HEK293 (cell line): ENCODE data around the gene NPTX1.

Experiments
- CTCF ChIA-PET: fragments of 350-600 bp; formaldehyde crosslinking; extraction: SDS; loops from one replicate; lab custom pipeline; 2021; ENCODE audit warnings: antibody characterized with exemption; lab: Yijun Ruan, JAX
- POLR2A ChIA-PET: fragments of 300-600 bp; formaldehyde crosslinking; extraction: SDS; loops from one replicate; lab custom pipeline; 2020; ENCODE audit warnings: antibody characterized with exemption, inconsistent platforms; lab: Yijun Ruan, JAX
- H3K27ac ChIP-seq: fragments of 200-500 bp; sonication (Bioruptor generic); 2 replicates; pipeline ENCODE4 v1.5.1; 2014; ENCODE audit warnings: low read depth, low read length, control low read depth, inconsistent platforms; ENCODE audit errors: extremely low read depth
- H3K36me3 ChIP-seq, 2 experiments: fragments of 200-500 bp in 1 of 2; sonication (Bioruptor generic) in 1 of 2; 1 replicate in 1 of 2; 2 replicates in 1 of 2; pipeline ENCODE4 v1.5.1; 2014 to 2017; ENCODE audit warnings: inconsistent platforms in 2 of 2, low read length in 2 of 2; ENCODE audit not compliant: control insufficient read depth in 2 of 2, insufficient read depth in 1 of 2
- H3K4me1 ChIP-seq: fragments of 200-500 bp; sonication (Bioruptor generic); 2 replicates; pipeline ENCODE4 v1.5.1; 2014; ENCODE audit warnings: mild to moderate bottlenecking, low read length, inconsistent platforms; ENCODE audit not compliant: control insufficient read depth, insufficient read depth
- H3K4me3 ChIP-seq: 2 replicates; pipeline ENCODE4 v1.5.1; 2011; ENCODE audit warnings: low read depth, mild to moderate bottlenecking, control low read depth, low read length, moderate library complexity
- H3K9me3 ChIP-seq: fragments of 200-500 bp; sonication (Bioruptor generic); 2 replicates; pipeline ENCODE4 v1.5.1; 2014; ENCODE audit warnings: low read depth, low read length, inconsistent platforms; ENCODE audit not compliant: control insufficient read depth, insufficient read depth
- EGR2 ChIP-seq: fragments of 450-650 bp; formaldehyde crosslinking; IDR thresholded peaks from 2 replicates; pipeline ENCODE4 v1.5.1; 2016; ENCODE audit warnings: low read depth, missing biosample characterization, missing genetic modification characterization
- FEZF1 ChIP-seq: fragments of 450-650 bp; formaldehyde crosslinking; IDR thresholded peaks from 2 replicates; pipeline ENCODE4 v1.5.1; 2016; ENCODE audit warnings: missing biosample characterization, missing genetic modification characterization
- SALL2 ChIP-seq: fragments of 450-650 bp; formaldehyde crosslinking; IDR thresholded peaks from 2 replicates; pipeline ENCODE4 v1.5.0; 2017; ENCODE audit warnings: missing biosample characterization, mild to moderate bottlenecking, missing genetic modification characterization, borderline replicate concordance
- ZBTB20 ChIP-seq: fragments of 450-650 bp; formaldehyde crosslinking; IDR thresholded peaks from 2 replicates; pipeline ENCODE4 v1.5.1; 2016; ENCODE audit warnings: missing biosample characterization, missing genetic modification characterization
- ZFHX2 ChIP-seq: fragments of 450-650 bp; formaldehyde crosslinking; conservative IDR thresholded peaks from 2 replicates; pipeline ENCODE4 v1.5.1; 2016; ENCODE audit warnings: missing biosample characterization, missing genetic modification characterization
- ZFP41 ChIP-seq: fragments of 450-650 bp; formaldehyde crosslinking; IDR thresholded peaks from 2 replicates; pipeline ENCODE4 v1.5.1; 2016; ENCODE audit warnings: missing biosample characterization, missing genetic modification characterization, borderline replicate concordance
- ZIC2 ChIP-seq: fragments of 450-650 bp; formaldehyde crosslinking; IDR thresholded peaks from 2 replicates; pipeline ENCODE4 v1.5.1; 2016; ENCODE audit warnings: missing biosample characterization, missing genetic modification characterization
- ZNF114 ChIP-seq: fragments of 450-650 bp; formaldehyde crosslinking; IDR thresholded peaks from 2 replicates; pipeline ENCODE4 v1.5.0; 2017; ENCODE audit warnings: missing biosample characterization, missing genetic modification characterization
- ZNF138 ChIP-seq: fragments of 450-650 bp; formaldehyde crosslinking; IDR thresholded peaks from 2 replicates; pipeline ENCODE4 v1.5.1; 2016; ENCODE audit warnings: missing biosample characterization, missing genetic modification characterization, borderline replicate concordance
- ZNF341 ChIP-seq: fragments of 450-650 bp; formaldehyde crosslinking; IDR thresholded peaks from 2 replicates; pipeline ENCODE4; 2016; ENCODE audit warnings: low read depth, missing biosample characterization, missing genetic modification characterization
- ZNF366 ChIP-seq: fragments of 450-650 bp; formaldehyde crosslinking; conservative IDR thresholded peaks from 2 replicates; pipeline ENCODE4 v1.5.1; 2016; ENCODE audit warnings: missing biosample characterization, missing genetic modification characterization
- ZNF626 ChIP-seq: fragments of 450-650 bp; sonication (Bioruptor Pico); formaldehyde crosslinking; IDR thresholded peaks from 2 replicates; pipeline ENCODE4 v1.5.1; 2018; ENCODE audit warnings: missing biosample characterization, missing genetic modification characterization, inconsistent platforms
- ZNF791 ChIP-seq: fragments of 450-650 bp; formaldehyde crosslinking; IDR thresholded peaks from 2 replicates; pipeline ENCODE4 v1.5.1; 2016; ENCODE audit warnings: missing biosample characterization, missing genetic modification characterization
- ZNF837 ChIP-seq: fragments of 450-650 bp; formaldehyde crosslinking; IDR thresholded peaks from 2 replicates; pipeline ENCODE4 v1.5.1; 2016; ENCODE audit warnings: missing biosample characterization, missing genetic modification characterization
- TF ChIP-seq, protein P1 (sequence below): fragments of 450-650 bp; formaldehyde crosslinking; IDR thresholded peaks from 2 replicates; pipeline ENCODE4 v1.5.1; 2016; ENCODE audit warnings: missing biosample characterization, missing genetic modification characterization
- TF ChIP-seq, protein P2 (sequence below): fragments of 450-650 bp; formaldehyde crosslinking; IDR thresholded peaks from 2 replicates; pipeline ENCODE4 v1.5.1; 2016; ENCODE audit warnings: missing biosample characterization, missing genetic modification characterization
- TF ChIP-seq, protein P3 (sequence below): fragments of 450-650 bp; formaldehyde crosslinking; IDR thresholded peaks from 2 replicates; pipeline ENCODE4 v1.5.1; 2016; ENCODE audit warnings: missing biosample characterization, missing genetic modification characterization
- TF ChIP-seq, protein P4 (sequence below): fragments of 450-650 bp; formaldehyde crosslinking; IDR thresholded peaks from 2 replicates; pipeline ENCODE4 v1.5.1; 2017; ENCODE audit warnings: missing biosample characterization, missing genetic modification characterization
- TF ChIP-seq, protein P5 (sequence below): fragments of 450-650 bp; formaldehyde crosslinking; IDR thresholded peaks from 2 replicates; pipeline ENCODE4 v1.5.1; 2016; ENCODE audit warnings: missing biosample characterization, missing genetic modification characterization

NPTX1 gene

DNA sequence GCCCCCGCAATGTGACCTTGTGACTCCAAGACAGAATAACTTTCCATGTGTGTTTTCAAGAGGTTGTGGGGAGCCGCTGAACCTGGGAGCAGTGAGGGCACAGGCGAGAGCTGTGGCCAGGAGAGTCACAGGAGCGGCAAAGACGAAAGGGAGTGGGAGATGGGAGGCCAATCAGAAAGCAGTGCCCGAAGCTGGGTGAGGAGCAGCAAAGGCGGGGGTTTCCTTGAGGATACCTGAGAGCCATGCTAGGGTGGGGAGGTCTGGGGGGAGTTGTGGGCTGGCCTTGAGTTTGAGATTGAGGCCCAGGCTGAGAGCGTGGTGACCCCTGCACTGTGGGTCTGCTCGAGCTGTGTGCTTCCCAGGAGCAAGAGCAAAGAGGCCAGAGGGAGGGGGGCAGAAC, 23.2 kb upstream of the NPTX1 start:
- no peak overlapping the region for H3K4me3 ChIP-seq
- TF ChIP-seq, protein P1, sequence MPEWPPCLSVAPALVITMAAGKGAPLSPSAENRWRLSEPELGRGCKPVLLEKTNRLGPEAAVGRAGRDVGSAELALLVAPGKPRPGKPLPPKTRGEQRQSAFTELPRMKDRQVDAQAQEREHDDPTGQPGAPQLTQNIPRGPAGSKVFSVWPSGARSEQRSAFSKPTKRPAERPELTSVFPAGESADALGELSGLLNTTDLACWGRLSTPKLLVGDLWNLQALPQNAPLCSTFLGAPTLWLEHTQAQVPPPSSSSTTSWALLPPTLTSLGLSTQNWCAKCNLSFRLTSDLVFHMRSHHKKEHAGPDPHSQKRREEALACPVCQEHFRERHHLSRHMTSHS: no peak
- TF ChIP-seq ZNF114 (tag by site-specific recombination) (no peak), ZNF837 (no peak), ZNF791 (tag by site-specific recombination) (no peak)
- TF ChIP-seq, protein P2, sequence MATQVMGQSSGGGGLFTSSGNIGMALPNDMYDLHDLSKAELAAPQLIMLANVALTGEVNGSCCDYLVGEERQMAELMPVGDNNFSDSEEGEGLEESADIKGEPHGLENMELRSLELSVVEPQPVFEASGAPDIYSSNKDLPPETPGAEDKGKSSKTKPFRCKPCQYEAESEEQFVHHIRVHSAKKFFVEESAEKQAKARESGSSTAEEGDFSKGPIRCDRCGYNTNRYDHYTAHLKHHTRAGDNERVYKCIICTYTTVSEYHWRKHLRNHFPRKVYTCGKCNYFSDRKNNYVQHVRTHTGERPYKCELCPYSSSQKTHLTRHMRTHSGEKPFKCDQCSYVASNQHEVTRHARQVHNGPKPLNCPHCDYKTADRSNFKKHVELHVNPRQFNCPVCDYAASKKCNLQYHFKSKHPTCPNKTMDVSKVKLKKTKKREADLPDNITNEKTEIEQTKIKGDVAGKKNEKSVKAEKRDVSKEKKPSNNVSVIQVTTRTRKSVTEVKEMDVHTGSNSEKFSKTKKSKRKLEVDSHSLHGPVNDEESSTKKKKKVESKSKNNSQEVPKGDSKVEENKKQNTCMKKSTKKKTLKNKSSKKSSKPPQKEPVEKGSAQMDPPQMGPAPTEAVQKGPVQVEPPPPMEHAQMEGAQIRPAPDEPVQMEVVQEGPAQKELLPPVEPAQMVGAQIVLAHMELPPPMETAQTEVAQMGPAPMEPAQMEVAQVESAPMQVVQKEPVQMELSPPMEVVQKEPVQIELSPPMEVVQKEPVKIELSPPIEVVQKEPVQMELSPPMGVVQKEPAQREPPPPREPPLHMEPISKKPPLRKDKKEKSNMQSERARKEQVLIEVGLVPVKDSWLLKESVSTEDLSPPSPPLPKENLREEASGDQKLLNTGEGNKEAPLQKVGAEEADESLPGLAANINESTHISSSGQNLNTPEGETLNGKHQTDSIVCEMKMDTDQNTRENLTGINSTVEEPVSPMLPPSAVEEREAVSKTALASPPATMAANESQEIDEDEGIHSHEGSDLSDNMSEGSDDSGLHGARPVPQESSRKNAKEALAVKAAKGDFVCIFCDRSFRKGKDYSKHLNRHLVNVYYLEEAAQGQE: no peak
- CTCF ChIA-PET: no interaction called here
- no peaks in the 10 kb centered on the region for H3K9me3 ChIP-seq
- H3K27ac ChIP-seq: no peak overlapping the region
- H3K4me1 ChIP-seq: no peaks in the 10 kb centered on the region
- H3K36me3 ChIP-seq: no peaks in the 10 kb centered on the region
- POLR2A ChIA-PET: no interaction called here

DNA sequence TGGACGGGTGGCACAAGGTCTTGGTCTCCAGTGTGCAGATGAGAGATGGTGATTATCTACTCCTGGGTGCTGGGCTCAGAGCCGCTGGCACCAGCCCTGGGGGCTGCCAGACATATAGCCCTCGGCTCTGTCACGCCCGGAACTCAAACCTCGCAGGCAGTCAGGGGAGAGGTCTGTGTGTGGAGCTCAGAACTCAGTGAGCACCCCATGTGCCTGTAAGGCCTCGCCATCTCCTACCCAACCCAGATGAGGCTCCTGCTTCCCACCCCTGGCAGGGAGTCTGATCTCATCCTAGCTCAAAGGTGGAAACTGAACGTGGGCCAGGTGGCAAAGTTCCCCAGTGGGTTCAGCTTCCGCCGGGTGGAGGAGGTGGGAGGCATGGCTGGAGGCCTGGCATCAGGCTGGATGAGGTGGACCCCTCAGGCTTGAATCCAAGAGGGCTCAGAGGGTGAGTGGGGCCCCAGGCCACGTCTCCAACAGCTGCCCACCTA, 22.6 kb upstream of the NPTX1 start:
- H3K27ac ChIP-seq: no peak overlapping the region
- no peaks in the 10 kb centered on the region for H3K36me3 ChIP-seq
- no peaks in the 10 kb centered on the region for H3K9me3 ChIP-seq
- TF ChIP-seq EGR2 (tag by site-specific recombination): peak; percentile 38; the same call in 1 of the 2 replicates
- TF ChIP-seq ZFHX2 (tag by site-specific recombination): peak; percentile 43
- TF ChIP-seq, protein P3, sequence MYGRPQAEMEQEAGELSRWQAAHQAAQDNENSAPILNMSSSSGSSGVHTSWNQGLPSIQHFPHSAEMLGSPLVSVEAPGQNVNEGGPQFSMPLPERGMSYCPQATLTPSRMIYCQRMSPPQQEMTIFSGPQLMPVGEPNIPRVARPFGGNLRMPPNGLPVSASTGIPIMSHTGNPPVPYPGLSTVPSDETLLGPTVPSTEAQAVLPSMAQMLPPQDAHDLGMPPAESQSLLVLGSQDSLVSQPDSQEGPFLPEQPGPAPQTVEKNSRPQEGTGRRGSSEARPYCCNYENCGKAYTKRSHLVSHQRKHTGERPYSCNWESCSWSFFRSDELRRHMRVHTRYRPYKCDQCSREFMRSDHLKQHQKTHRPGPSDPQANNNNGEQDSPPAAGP (tag by site-specific recombination): no peak
- TF ChIP-seq, all 188 proteins: peak for 2
- ChIA-PET CTCF (interaction anchor here (0.8 kb wide), 1 partner anchor 21 kb away, joined by 3 read pairs; no protein-coding TSS in a partner anchor), POLR2A (no interaction called here)
- Histone ChIP-seq H3K4me1 (no peaks in the 10 kb centered on the region), H3K4me3 (no peak overlapping the region)

DNA sequence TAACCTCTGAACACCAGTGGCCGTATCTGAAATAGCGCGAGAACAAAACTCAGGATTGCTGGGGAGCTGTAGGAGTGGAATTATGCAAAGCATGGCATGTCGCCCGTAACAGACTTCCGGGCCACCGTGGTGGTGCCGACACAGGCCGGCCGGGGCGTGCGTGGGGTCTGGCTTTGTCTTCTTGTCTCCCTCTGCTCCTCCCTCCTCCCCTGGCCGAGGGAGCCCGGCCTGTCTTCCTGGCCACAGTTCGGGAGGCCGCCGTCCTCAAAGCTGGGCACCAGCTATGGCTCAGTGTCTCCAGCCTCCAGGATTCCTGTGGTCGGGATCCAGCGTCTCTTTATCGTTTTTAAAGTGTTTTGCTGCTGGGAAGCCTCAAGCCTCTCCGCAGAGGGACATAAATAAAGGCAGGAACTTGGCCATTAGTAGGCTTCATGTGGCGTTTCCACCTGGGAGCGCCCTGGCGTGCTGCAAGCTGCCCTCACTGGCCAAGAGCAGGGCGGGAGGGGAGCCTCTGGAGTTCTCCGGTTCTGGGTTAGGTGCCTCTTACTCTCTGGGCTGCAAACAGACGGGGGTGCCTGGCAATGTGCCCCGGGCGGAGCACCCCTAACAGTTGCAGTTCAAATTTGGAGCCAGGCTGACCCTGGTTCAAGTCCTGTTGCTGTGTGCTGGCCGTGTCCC, 22.0 kb upstream of the NPTX1 start:
- H3K4me1 ChIP-seq: no peaks in the 10 kb centered on the region
- CTCF ChIA-PET: interaction anchor here (0.8 kb wide), 1 partner anchor 21 kb away, joined by 3 read pairs; no protein-coding TSS in a partner anchor
- H3K4me3 ChIP-seq: no peak overlapping the region
- H3K36me3 ChIP-seq: no peaks in the 10 kb centered on the region
- POLR2A ChIA-PET: no interaction called here
- H3K9me3 ChIP-seq: no peaks in the 10 kb centered on the region
- no peak overlapping the region for H3K27ac ChIP-seq
- TF ChIP-seq ZNF837 (no peak), ZNF626 (tag by site-specific recombination) (no peak), ZNF341 (tag by site-specific recombination) (peak; percentile 35; the same call in 1 of the 2 replicates), FEZF1 (tag by site-specific recombination) (no peak), ZFP41 (tag by site-specific recombination) (no peak), SALL2 (tag by site-specific recombination) (no peak), ZIC2 (tag by site-specific recombination) (peak; percentile 98), ZBTB20 (tag by site-specific recombination) (no peak), ZNF366 (no peak), ZNF138 (tag by site-specific recombination) (no peak)
- TF ChIP-seq, protein P4, sequence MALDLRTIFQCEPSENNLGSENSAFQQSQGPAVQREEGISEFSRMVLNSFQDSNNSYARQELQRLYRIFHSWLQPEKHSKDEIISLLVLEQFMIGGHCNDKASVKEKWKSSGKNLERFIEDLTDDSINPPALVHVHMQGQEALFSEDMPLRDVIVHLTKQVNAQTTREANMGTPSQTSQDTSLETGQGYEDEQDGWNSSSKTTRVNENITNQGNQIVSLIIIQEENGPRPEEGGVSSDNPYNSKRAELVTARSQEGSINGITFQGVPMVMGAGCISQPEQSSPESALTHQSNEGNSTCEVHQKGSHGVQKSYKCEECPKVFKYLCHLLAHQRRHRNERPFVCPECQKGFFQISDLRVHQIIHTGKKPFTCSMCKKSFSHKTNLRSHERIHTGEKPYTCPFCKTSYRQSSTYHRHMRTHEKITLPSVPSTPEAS: no peak
- TF ChIP-seq, protein P5, sequence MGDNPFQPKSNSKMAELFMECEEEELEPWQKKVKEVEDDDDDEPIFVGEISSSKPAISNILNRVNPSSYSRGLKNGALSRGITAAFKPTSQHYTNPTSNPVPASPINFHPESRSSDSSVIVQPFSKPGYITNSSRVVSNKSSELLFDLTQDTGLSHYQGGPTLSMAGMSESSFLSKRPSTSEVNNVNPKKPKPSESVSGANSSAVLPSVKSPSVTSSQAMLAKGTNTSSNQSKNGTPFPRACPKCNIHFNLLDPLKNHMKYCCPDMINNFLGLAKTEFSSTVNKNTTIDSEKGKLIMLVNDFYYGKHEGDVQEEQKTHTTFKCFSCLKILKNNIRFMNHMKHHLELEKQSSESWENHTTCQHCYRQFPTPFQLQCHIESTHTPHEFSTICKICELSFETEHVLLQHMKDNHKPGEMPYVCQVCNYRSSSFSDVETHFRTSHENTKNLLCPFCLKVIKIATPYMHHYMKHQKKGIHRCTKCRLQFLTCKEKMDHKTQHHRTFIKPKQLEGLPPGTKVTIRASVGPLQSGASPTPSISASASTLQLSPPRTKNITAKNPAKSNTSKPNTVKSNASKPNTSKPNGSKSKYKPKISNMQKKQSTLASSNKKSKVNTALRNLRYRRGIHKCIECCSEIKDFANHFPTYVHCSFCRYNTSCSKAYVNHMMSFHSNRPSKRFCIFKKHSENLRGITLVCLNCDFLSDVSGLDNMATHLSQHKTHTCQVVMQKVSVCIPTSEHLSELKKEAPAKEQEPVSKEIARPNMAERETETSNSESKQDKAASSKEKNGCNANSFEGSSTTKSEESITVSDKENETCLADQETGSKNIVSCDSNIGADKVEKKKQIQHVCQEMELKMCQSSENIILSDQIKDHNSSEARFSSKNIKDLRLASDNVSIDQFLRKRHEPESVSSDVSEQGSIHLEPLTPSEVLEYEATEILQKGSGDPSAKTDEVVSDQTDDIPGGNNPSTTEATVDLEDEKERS: no peak
- TF ChIP-seq, protein P1: no peak
